Smooth muscle cell (in vitro differentiated cells): ENCODE results near the gene ABLIM2. TPM values are rescaled to one million over a fixed set of nuclear protein-coding genes. Genes with fewer than 3 reads are reported as not detected.

ENCODE experiments used
- DNase-seq: peaks from one replicate; lab custom pipeline; 2025; ENCODE audit not compliant: unreplicated experiment; lab: John Stamatoyannopoulos, UW
- H2AFZ ChIP-seq: fragments of 200-600 bp; sonication (generic); 2 replicates; pipeline ENCODE4 v1.6.0; 2016; ENCODE audit warnings: antibody characterized with exemption, low read depth, mild to moderate bottlenecking
- H3F3A ChIP-seq: fragments of 200-600 bp; sonication (generic); 2 replicates; pipeline ENCODE4 v1.6.0; 2017; ENCODE audit warnings: antibody characterized with exemption, low read depth
- H3K27ac ChIP-seq: fragments of 200-600 bp; sonication (generic); 2 replicates; pipeline ENCODE4 v1.5.1; 2016; ENCODE audit warnings: low read depth, mild to moderate bottlenecking
- H3K27me3 ChIP-seq: fragments of 200-600 bp; sonication (generic); 2 replicates; pipeline ENCODE4 v1.6.1; 2016; ENCODE audit warnings: low read depth, mild to moderate bottlenecking
- H3K36me3 ChIP-seq: fragments of 200-600 bp; sonication (generic); 2 replicates; pipeline ENCODE4 v1.5.1; 2016; ENCODE audit warnings: low read depth
- H3K4me1 ChIP-seq: fragments of 200-600 bp; sonication (generic); 2 replicates; pipeline ENCODE4 v1.5.1; 2016; ENCODE audit warnings: low read depth
- H3K4me2 ChIP-seq: fragments of 200-600 bp; sonication (generic); 2 replicates; pipeline ENCODE4 v1.6.0; 2016; ENCODE audit warnings: mild to moderate bottlenecking
- H3K4me3 ChIP-seq: fragments of 200-600 bp; sonication (generic); 2 replicates; pipeline ENCODE4 v1.5.1; 2016; ENCODE audit warnings: mild to moderate bottlenecking
- H3K79me2 ChIP-seq: fragments of 200-600 bp; sonication (generic); 2 replicates; pipeline ENCODE4 v1.6.0; 2016; ENCODE audit warnings: low read depth, mild to moderate bottlenecking
- H3K9ac ChIP-seq: fragments of 200-600 bp; sonication (generic); 2 replicates; pipeline ENCODE4 v1.6.0; 2016; ENCODE audit warnings: low read depth
- H3K9me3 ChIP-seq: fragments of 200-600 bp; sonication (generic); replicated peaks from 2 replicates; pipeline ENCODE4 v1.5.1; 2016; ENCODE audit warnings: low read depth
- H4K20me1 ChIP-seq: fragments of 200-600 bp; sonication (generic); 2 replicates; pipeline ENCODE4 v1.6.0; 2016; ENCODE audit warnings: low read depth
- CTCF ChIP-seq: fragments of 200-600 bp; sonication (generic); IDR thresholded peaks from 2 replicates; pipeline ENCODE4 v1.5.1; 2017; ENCODE audit warnings: borderline replicate concordance, mild to moderate bottlenecking, antibody characterized with exemption; ENCODE audit not compliant: insufficient read depth, poor library complexity, severe bottlenecking
- WGBS: methylation state at CpG from one replicate; pipeline ENCODE4 v1.1.7; 2016; ENCODE audit warnings: low lambda C conversion rate; 5-methylcytosine and 5-hydroxymethylcytosine counted together
- polyA plus RNA-seq: library from polyadenylated mRNA; unstranded; fragments of >200 nt; fragmentation: Nextera tagmentation; extraction: Ambion mirVana; gene quantifications from 2 replicates; pipeline ENCODE4 v1.2.1, GENCODE V29; 2016
- total RNA-seq: library from RNA; depleted of rRNA; stranded (reverse); fragments of >200 nt; gene quantifications from 2 replicates; pipeline ENCODE4 v1.2.3, GENCODE V29; 2014

Gene ABLIM2
- total and polyA plus RNA-seq, 2 experiments from 2014 or later: 0.08 TPM; not detected in 1

DNA sequence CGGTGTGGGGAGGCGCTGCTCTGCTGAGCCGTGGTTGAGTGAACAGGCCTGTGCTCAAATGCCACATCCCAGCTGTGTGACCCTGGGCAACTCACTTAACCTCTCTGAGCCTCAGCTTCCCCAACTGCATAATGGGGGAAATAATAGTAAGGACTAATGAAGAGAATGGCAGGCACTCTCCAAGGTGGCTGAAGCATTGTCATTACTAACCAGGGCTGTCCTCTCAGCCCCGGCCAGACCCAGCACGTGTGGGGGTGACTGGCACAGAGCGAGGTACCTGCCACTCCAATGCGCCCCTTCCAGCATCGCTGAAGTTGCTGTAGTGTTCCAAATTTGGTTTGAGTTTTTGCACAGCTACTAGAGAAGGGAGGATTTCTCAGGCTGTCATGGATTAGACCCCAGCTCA is 80.0 kb downstream of the ABLIM2 start:
- no peak for TF ChIP-seq CTCF

DNA sequence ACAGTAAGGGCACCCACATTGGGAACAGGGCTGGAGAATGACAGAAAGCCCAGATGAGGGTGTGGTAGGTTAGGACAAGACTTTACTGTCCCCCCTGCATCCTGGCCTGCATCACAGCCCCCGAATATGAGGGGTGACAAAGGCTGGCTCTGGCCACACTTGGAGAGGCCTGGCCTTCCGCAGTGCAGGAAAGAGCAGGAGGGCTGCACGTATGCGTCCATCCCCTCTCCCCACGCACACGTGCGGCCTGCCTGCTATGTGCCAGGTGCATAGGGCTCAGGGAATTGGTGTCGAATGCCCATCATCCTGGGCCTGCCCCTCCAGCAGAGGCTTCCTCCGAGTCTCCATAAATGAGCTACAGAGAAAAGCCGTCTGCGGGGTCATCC is 80.5 kb downstream of the ABLIM2 start:
- no peak for TF ChIP-seq CTCF
- Histone ChIP-seq H3K9ac (no peak overlapping the region), H3K4me1 (no peaks in the 10 kb centered on the region), H3K4me2 (no peak overlapping the region), H3K9me3 (no peaks in the 10 kb centered on the region), H2AFZ (no peak overlapping the region), H3K36me3 (no peaks in the 10 kb centered on the region), H3K79me2 (no peaks in the 10 kb centered on the region), H3K27ac (no peak overlapping the region), H4K20me1 (no peaks in the 10 kb centered on the region), H3K27me3 (peaks cover 4% of the 10 kb centered on the region), H3K4me3 (no peak overlapping the region), H3F3A (no peaks in the 10 kb centered on the region)
- DNase-seq: no peak
- 92% methylated on average over 11 of the region's 11 CpGs for WGBS

More for the DNA sequence above, 80.0 kb downstream of the ABLIM2 start:
- H3K27ac ChIP-seq: no peak overlapping the region
- no peaks in the 10 kb centered on the region for H3F3A ChIP-seq
- no peaks in the 10 kb centered on the region for H4K20me1 ChIP-seq
- H3K4me1 ChIP-seq: no peaks in the 10 kb centered on the region
- H2AFZ ChIP-seq: no peak overlapping the region
- no peaks in the 10 kb centered on the region for H3K79me2 ChIP-seq
- no peaks in the 10 kb centered on the region for H3K9me3 ChIP-seq
- H3K9ac ChIP-seq: no peak overlapping the region
- no peak overlapping the region for H3K4me3 ChIP-seq
- H3K27me3 ChIP-seq: peaks cover 6% of the 10 kb centered on the region
- 95% methylated on average over 8 of the region's 8 CpGs for WGBS
- H3K36me3 ChIP-seq: no peaks in the 10 kb centered on the region
- no peak for DNase-seq
- H3K4me2 ChIP-seq: no peak overlapping the region

- Histone ChIP-seq H2AFZ (no peak overlapping the region), H3K4me3 (no peak overlapping the region), H3K4me2 (no peak overlapping the region), H3K27me3 (no peaks in the 10 kb centered on the region), H3K9me3 (no peaks in the 10 kb centered on the region), H3K36me3 (no peaks in the 10 kb centered on the region), H3K4me1 (no peaks in the 10 kb centered on the region), H3K9ac (no peak overlapping the region), H3K27ac (no peak overlapping the region), H3K79me2 (no peaks in the 10 kb centered on the region), H4K20me1 (no peaks in the 10 kb centered on the region), H3F3A (no peaks in the 10 kb centered on the region)
- no peak for TF ChIP-seq CTCF
- no peak for DNase-seq
- WGBS: 92% methylated on average over 23 of the region's 23 CpGs
Observed at GRCh38 chr4:8077181-8078108, 81.2 kb downstream of the ABLIM2 start.
